Measurements from ENCODE around the gene BORCS5. TPM values are rescaled to one million over a fixed set of nuclear protein-coding genes. Genes with fewer than 3 reads are reported as not detected.
A peak's percentile ranks its signal among the peaks of the same experiment; 100 is the strongest.

Gene BORCS5
- total RNA-seq, 1 experiment from 2014 or later: 13.9 TPM

DNA sequence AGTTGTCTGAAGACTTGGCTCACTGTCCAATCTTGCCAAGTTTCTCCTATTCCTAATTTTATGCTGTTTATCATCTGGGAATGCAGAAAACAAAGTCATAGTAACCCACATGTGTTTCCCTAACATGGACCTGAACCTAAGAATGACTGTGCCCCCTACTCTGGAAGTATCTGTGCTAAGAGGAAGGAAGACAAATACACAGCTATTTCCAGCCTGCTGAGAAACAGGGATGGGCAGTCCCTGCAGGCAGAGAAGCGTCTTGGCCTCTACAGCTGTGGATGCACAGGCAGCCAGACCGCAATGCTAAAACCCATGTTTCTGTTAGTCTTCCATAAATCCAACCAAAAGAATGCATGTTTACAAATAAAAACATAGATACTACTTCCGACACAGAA is 149.6 kb downstream of the BORCS5 start:
- H2AFZ ChIP-seq (ENCODE audit: low read length): no peak overlapping the region
- no peak overlapping the region for H3K4me2 ChIP-seq (ENCODE audit: insufficient read depth, insufficient read length, low read length)
- Mint-ChIP-seq H3K4me1 (peaks cover 55 to 61% of the 10 kb centered on the region in 2 experiments), H3K36me3 (ENCODE audit: insufficient read depth in 1 of 3, low read depth in 3 of 3) (peaks cover 2 to 4% (median 2%) of the 10 kb centered on the region in 3 experiments; a peak in 3 of 7 replicates), H3K27me3 (ENCODE audit: low read depth) (no peaks in the 10 kb centered on the region), H3K4me3 (no peak overlapping the region), H3K27ac (peak overlapping the region; percentile 23 to 87 (median 47); a peak in 4 of 7 replicates), H3K9me3 (no peaks in the 10 kb centered on the region)
- peaks cover 11% of the 10 kb centered on the region; the same call in 1 of the 2 replicates for H3K4me1 ChIP-seq (ENCODE audit: insufficient read depth, low read length)
- H3K27ac ChIP-seq (ENCODE audit: insufficient read length, low read depth, low read length): no peak overlapping the region
- H3K9ac ChIP-seq (ENCODE audit: extremely low read depth, insufficient read length, low read length): no peak overlapping the region
- no peaks in the 10 kb centered on the region for H3K9me3 ChIP-seq (ENCODE audit: control insufficient read depth, low read depth, low read length)
- H2BK15ac ChIP-seq (ENCODE audit: low read depth, low read length): no peak overlapping the region
- no peak for DNase-seq
- no peak overlapping the region for H4K5ac ChIP-seq (ENCODE audit: insufficient read length, low read depth, low read length)
- H3K23ac ChIP-seq (ENCODE audit: insufficient read length, low read depth, low read length): no peak overlapping the region
- H3T11ph ChIP-seq (ENCODE audit: low read length): no peak overlapping the region
- H2BK5ac ChIP-seq (ENCODE audit: insufficient read length, low read length): no peak overlapping the region
- H2BK12ac ChIP-seq (ENCODE audit: insufficient read length, low read depth, low read length): no peak overlapping the region
- no peak overlapping the region for H4K8ac ChIP-seq (replicated peaks; ENCODE audit: insufficient read length, low read depth, low read length)
- H3K56ac ChIP-seq (ENCODE audit: insufficient read length, low read depth, low read length): no peak overlapping the region
- H3K23me2 ChIP-seq (ENCODE audit: insufficient read length, low read depth, low read length, poor library complexity, severe bottlenecking): no peaks in the 10 kb centered on the region
- H3K4ac ChIP-seq (ENCODE audit: low read depth, low read length): no peak overlapping the region
- no peak overlapping the region for H2BK20ac ChIP-seq (ENCODE audit: low read depth, low read length, poor library complexity, severe bottlenecking)
- no peak overlapping the region for H3K18ac ChIP-seq (ENCODE audit: insufficient read length, low read depth, low read length)
- H3K27me3 ChIP-seq (ENCODE audit: insufficient read depth, low read length): no peaks in the 10 kb centered on the region
- H3K14ac ChIP-seq (ENCODE audit: insufficient read depth, low read length): no peak overlapping the region
- H2BK120ac ChIP-seq (ENCODE audit: low read depth, low read length, poor library complexity, severe bottlenecking): no peak overlapping the region
- TF ChIP-seq, protein P1, sequence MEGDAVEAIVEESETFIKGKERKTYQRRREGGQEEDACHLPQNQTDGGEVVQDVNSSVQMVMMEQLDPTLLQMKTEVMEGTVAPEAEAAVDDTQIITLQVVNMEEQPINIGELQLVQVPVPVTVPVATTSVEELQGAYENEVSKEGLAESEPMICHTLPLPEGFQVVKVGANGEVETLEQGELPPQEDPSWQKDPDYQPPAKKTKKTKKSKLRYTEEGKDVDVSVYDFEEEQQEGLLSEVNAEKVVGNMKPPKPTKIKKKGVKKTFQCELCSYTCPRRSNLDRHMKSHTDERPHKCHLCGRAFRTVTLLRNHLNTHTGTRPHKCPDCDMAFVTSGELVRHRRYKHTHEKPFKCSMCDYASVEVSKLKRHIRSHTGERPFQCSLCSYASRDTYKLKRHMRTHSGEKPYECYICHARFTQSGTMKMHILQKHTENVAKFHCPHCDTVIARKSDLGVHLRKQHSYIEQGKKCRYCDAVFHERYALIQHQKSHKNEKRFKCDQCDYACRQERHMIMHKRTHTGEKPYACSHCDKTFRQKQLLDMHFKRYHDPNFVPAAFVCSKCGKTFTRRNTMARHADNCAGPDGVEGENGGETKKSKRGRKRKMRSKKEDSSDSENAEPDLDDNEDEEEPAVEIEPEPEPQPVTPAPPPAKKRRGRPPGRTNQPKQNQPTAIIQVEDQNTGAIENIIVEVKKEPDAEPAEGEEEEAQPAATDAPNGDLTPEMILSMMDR (conservative IDR thresholded peaks at IDR 0.05): no peak
- no peak overlapping the region for H2AK5ac ChIP-seq (ENCODE audit: insufficient read length, low read length)
- H4K91ac ChIP-seq (ENCODE audit: insufficient read length, low read depth, low read length): no peak overlapping the region
- peaks cover 10% of the 10 kb centered on the region; the same call in 1 of the 2 replicates for H3K79me2 ChIP-seq (ENCODE audit: insufficient read depth, low read length)
- no peaks in the 10 kb centered on the region for H4K20me1 ChIP-seq (ENCODE audit: control insufficient read depth, insufficient read depth, insufficient read length)
- peaks cover 8% of the 10 kb centered on the region for H3K79me1 ChIP-seq (ENCODE audit: insufficient read depth, low read depth, low read length, poor library complexity, severe bottlenecking)
- no CpG with 5 or more reads among the region's 3 CpGs for WGBS (ENCODE audit: extremely low coverage, insufficient read length, low lambda C conversion rate)

All from H9 (cell line).